GM23338 (cell line): ENCODE measurements around the gene RPL10. TPM values are rescaled to one million over a fixed set of nuclear protein-coding genes. Genes with fewer than 3 reads are reported as not detected.
A peak's percentile ranks its signal among the peaks of the same experiment; 100 is the strongest.

Experiments
- ATAC-seq: fragments of 200-7000 bp; cut with Tn5 transposase; 3 replicates; pipeline ENCODE4 v1.9.1; 2020
- DNase-seq: peaks from one replicate; pipeline ENCODE4 v3.0.0-alpha.2; 2015; ENCODE audit warnings: low spot score
- H2AFZ ChIP-seq: fragments of 200-600 bp; sonication (generic); 2 replicates; pipeline ENCODE4 v1.8.0; 2016; ENCODE audit warnings: antibody characterized with exemption, mild to moderate bottlenecking, moderate library complexity
- H3F3A ChIP-seq: fragments of 200-600 bp; sonication (generic); replicated peaks from 2 replicates; pipeline ENCODE4 v1.8.0; 2017; ENCODE audit warnings: antibody characterized with exemption, mixed run types, low read depth
- H3K27ac ChIP-seq: fragments of 200-600 bp; sonication (generic); 2 replicates; pipeline ENCODE4 v1.6.1; 2016; ENCODE audit warnings: low read depth
- H3K27me3 ChIP-seq: fragments of 200-600 bp; sonication (generic); 2 replicates; pipeline ENCODE4 v1.8.0; 2016; ENCODE audit warnings: mild to moderate bottlenecking, mixed run types, moderate library complexity; ENCODE audit not compliant: insufficient read depth
- H3K36me3 ChIP-seq: fragments of 200-600 bp; sonication (generic); 2 replicates; pipeline ENCODE4 v1.8.0; 2016; ENCODE audit warnings: mild to moderate bottlenecking; ENCODE audit not compliant: insufficient read depth
- H3K4me1 ChIP-seq: fragments of 200-600 bp; sonication (generic); 2 replicates; pipeline ENCODE4 v1.8.0; 2016; ENCODE audit warnings: mild to moderate bottlenecking, moderate library complexity; ENCODE audit not compliant: insufficient read depth
- H3K4me2 ChIP-seq: fragments of 200-600 bp; sonication (generic); 2 replicates; pipeline ENCODE4 v1.7.1; 2017; ENCODE audit warnings: mixed run types
- H3K4me3 ChIP-seq: fragments of 200-600 bp; sonication (generic); 2 replicates; pipeline ENCODE4 v1.6.1; 2016; ENCODE audit warnings: mixed run types
- H3K79me2 ChIP-seq: fragments of 200-600 bp; sonication (generic); replicated peaks from 2 replicates; pipeline ENCODE4 v1.8.0; 2017; ENCODE audit warnings: mild to moderate bottlenecking; ENCODE audit not compliant: insufficient read depth
- H3K9me2 ChIP-seq: fragments of 200-600 bp; sonication (generic); 2 replicates; pipeline ENCODE4 v1.8.0; 2017; ENCODE audit not compliant: insufficient read depth
- H4K20me1 ChIP-seq: fragments of 200-600 bp; sonication (generic); replicated peaks from 2 replicates; pipeline ENCODE4 v1.8.0; 2017; ENCODE audit warnings: mild to moderate bottlenecking; ENCODE audit not compliant: insufficient read depth
- H3K27ac Mint-ChIP-seq: 2 replicates; pipeline ENCODE4 v1.8.0; 2020; ENCODE audit warnings: inconsistent platforms, mild to moderate bottlenecking, moderate library complexity, mixed read lengths
- H3K27me3 Mint-ChIP-seq: 3 replicates; pipeline ENCODE4 v1.8.0; 2022; ENCODE audit warnings: low read depth, mild to moderate bottlenecking, moderate library complexity, mixed read lengths, inconsistent platforms; ENCODE audit not compliant: insufficient read depth, poor library complexity
- H3K36me3 Mint-ChIP-seq: 3 replicates; pipeline ENCODE4 v1.8.0; 2021; ENCODE audit warnings: low read depth, mild to moderate bottlenecking, inconsistent platforms, moderate library complexity, mixed read lengths
- H3K4me1 Mint-ChIP-seq: 3 replicates; pipeline ENCODE4 v1.8.0; 2020; ENCODE audit warnings: mild to moderate bottlenecking, inconsistent platforms, mixed read lengths
- H3K4me3 Mint-ChIP-seq: 3 replicates; pipeline ENCODE4 v1.8.0; 2021; ENCODE audit warnings: moderate library complexity, mild to moderate bottlenecking, inconsistent platforms, mixed read lengths
- H3K9me3 Mint-ChIP-seq: 3 replicates; pipeline ENCODE4 v1.8.0; 2020; ENCODE audit warnings: moderate library complexity, mild to moderate bottlenecking, inconsistent platforms, mixed read lengths
- CREB1 ChIP-seq: fragments of 250-450 bp; sonication (Bioruptor Pico); IDR thresholded peaks from 2 replicates; pipeline ENCODE4 v1.5.0; 2020; ENCODE audit warnings: low read depth, mild to moderate bottlenecking, moderate library complexity
- EZH2 ChIP-seq: fragments of 200-600 bp; sonication (generic); IDR thresholded peaks from one replicate; pipeline ENCODE4 v1.8.0; 2017; ENCODE audit warnings: antibody characterized with exemption, mild to moderate bottlenecking, low read depth; ENCODE audit not compliant: unreplicated experiment
- JUNB ChIP-seq: IDR thresholded peaks from one replicate; pipeline ENCODE4 v1.6.1; 2016; ENCODE audit warnings: antibody characterized with exemption; ENCODE audit not compliant: unreplicated experiment
- NANOG ChIP-seq: IDR thresholded peaks from 2 replicates; pipeline ENCODE4 v1.6.1; 2016; ENCODE audit warnings: antibody characterized with exemption, borderline replicate concordance
- POLR2AphosphoS5 ChIP-seq: IDR thresholded peaks from 2 replicates; pipeline ENCODE4 v1.6.1; 2016; ENCODE audit warnings: antibody characterized with exemption, low read depth
- ZNF114 ChIP-seq: fragments of 250-450 bp; sonication (Bioruptor Pico); IDR thresholded peaks from 2 replicates; pipeline ENCODE4 v1.5.0; 2020; ENCODE audit warnings: mild to moderate bottlenecking, moderate library complexity
- ZNF331 ChIP-seq: fragments of 250-450 bp; sonication (Bioruptor Pico); IDR thresholded peaks from 2 replicates; pipeline ENCODE4 v1.5.0; 2020; ENCODE audit warnings: low read depth, mild to moderate bottlenecking, moderate library complexity
- polyA plus RNA-seq: library from polyadenylated mRNA; unstranded; fragments of >200 nt; fragmentation: Nextera tagmentation; extraction: Ambion mirVana; gene quantifications from 2 replicates; pipeline ENCODE4 v1.2.1, GENCODE V29; 2016
- total RNA-seq: library from RNA; depleted of rRNA; stranded (reverse); fragments of >200 nt; shearing (Covaris generic); gene quantifications from 2 replicates; pipeline ENCODE4 v1.2.3, GENCODE V29; 2014
- TF ChIP-seq, protein P1 (sequence below), 2 experiments: fragments of 200-600 bp in 1 of 2; sonication (generic) in 1 of 2; conservative IDR thresholded peaks; 2 replicates each; pipeline versions ENCODE4 v1.5.1 to v1.6.1; 2016 to 2017; ENCODE audit warnings: antibody characterized with exemption in 2 of 2, low read depth in 2 of 2, mild to moderate bottlenecking in 2 of 2, moderate library complexity in 1 of 2
- TF ChIP-seq, protein P2 (sequence below): IDR thresholded peaks from one replicate; pipeline ENCODE4 v1.6.1; 2018; ENCODE audit warnings: antibody characterized with exemption; ENCODE audit not compliant: unreplicated experiment

RPL10 gene
- total and polyA plus RNA-seq, 2 experiments from 2014 or later, result 1,696 to 4,929 TPM

- Mint-ChIP-seq H3K27me3 (peaks cover 23% of the 10 kb centered on the region), H3K9me3 (peaks cover 5% of the 10 kb centered on the region; the same call in 2 of the 3 replicates), H3K36me3 (peaks cover 75% of the 10 kb centered on the region), H3K27ac (peak overlapping the region; percentile 70; the same call in 1 of the 2 replicates), H3K4me1 (no peaks in the 10 kb centered on the region; the same call in 2 of the 3 replicates), H3K4me3 (no peak overlapping the region)
- Histone ChIP-seq H3K27me3 (no peaks in the 10 kb centered on the region), H3K4me2 (no peak overlapping the region), H3F3A (0 out of 2 replicates have a peak, but pooled peaks cover 4% of the 10 kb centered on the region), H4K20me1 (peaks cover 6% of the 10 kb centered on the region), H3K4me1 (no peaks in the 10 kb centered on the region), H3K4me3 (no peak overlapping the region), H2AFZ (no peak overlapping the region), H3K36me3 (peaks cover 9% of the 10 kb centered on the region), H3K9me2 (no peaks in the 10 kb centered on the region), H3K79me2 (peaks cover 55% of the 10 kb centered on the region), H3K27ac (0 out of 2 replicates have a peak overlapping the region, but pooled peaks have one; percentile 19)
- no peak for DNase-seq
- no peak for ATAC-seq
- TF ChIP-seq, protein P1, sequence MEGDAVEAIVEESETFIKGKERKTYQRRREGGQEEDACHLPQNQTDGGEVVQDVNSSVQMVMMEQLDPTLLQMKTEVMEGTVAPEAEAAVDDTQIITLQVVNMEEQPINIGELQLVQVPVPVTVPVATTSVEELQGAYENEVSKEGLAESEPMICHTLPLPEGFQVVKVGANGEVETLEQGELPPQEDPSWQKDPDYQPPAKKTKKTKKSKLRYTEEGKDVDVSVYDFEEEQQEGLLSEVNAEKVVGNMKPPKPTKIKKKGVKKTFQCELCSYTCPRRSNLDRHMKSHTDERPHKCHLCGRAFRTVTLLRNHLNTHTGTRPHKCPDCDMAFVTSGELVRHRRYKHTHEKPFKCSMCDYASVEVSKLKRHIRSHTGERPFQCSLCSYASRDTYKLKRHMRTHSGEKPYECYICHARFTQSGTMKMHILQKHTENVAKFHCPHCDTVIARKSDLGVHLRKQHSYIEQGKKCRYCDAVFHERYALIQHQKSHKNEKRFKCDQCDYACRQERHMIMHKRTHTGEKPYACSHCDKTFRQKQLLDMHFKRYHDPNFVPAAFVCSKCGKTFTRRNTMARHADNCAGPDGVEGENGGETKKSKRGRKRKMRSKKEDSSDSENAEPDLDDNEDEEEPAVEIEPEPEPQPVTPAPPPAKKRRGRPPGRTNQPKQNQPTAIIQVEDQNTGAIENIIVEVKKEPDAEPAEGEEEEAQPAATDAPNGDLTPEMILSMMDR (conservative IDR thresholded peaks at IDR 0.05; ENCODE audit: low read depth in 2 of 2), result no peak
- TF ChIP-seq, protein P2, sequence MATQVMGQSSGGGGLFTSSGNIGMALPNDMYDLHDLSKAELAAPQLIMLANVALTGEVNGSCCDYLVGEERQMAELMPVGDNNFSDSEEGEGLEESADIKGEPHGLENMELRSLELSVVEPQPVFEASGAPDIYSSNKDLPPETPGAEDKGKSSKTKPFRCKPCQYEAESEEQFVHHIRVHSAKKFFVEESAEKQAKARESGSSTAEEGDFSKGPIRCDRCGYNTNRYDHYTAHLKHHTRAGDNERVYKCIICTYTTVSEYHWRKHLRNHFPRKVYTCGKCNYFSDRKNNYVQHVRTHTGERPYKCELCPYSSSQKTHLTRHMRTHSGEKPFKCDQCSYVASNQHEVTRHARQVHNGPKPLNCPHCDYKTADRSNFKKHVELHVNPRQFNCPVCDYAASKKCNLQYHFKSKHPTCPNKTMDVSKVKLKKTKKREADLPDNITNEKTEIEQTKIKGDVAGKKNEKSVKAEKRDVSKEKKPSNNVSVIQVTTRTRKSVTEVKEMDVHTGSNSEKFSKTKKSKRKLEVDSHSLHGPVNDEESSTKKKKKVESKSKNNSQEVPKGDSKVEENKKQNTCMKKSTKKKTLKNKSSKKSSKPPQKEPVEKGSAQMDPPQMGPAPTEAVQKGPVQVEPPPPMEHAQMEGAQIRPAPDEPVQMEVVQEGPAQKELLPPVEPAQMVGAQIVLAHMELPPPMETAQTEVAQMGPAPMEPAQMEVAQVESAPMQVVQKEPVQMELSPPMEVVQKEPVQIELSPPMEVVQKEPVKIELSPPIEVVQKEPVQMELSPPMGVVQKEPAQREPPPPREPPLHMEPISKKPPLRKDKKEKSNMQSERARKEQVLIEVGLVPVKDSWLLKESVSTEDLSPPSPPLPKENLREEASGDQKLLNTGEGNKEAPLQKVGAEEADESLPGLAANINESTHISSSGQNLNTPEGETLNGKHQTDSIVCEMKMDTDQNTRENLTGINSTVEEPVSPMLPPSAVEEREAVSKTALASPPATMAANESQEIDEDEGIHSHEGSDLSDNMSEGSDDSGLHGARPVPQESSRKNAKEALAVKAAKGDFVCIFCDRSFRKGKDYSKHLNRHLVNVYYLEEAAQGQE, result no peak
- no peak for TF ChIP-seq CREB1 (CRISPR knock-in tag)
- no peak for TF ChIP-seq NANOG
- no peak for TF ChIP-seq ZNF331 (CRISPR knock-in tag)
- TF ChIP-seq EZH2, result no peak
- TF ChIP-seq ZNF114, result no peak
- no peak for TF ChIP-seq JUNB
- TF ChIP-seq POLR2AphosphoS5, result no peak; the same call in 1 of the 2 replicates
These were observed 31.5 kb upstream of the RPL10 start for GRCh38 chrX:154366666-154367055.
